ENCODE data around the gene ACTR1B.

DNA sequence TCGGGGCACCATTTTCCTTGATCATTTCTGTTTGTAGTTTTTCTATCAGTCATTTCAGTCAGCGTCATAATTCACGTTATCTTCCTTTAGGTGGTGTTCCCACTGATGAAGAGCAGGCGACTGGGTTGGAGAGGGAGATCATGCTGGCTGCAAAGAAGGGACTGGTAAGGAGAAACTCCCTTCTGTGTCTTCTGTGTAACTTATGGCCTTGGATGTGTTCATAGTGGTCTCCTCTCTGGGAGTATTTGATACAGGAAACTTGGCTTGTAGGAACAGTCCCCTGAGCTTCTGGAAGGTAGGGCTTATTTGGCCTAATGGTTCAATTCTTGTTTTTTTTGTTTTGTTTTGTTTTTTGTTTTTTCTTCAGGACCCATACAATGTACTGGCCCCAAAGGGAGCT, 16.9 kb downstream of the ACTR1B start:
- TF ChIP-seq, protein P1, sequence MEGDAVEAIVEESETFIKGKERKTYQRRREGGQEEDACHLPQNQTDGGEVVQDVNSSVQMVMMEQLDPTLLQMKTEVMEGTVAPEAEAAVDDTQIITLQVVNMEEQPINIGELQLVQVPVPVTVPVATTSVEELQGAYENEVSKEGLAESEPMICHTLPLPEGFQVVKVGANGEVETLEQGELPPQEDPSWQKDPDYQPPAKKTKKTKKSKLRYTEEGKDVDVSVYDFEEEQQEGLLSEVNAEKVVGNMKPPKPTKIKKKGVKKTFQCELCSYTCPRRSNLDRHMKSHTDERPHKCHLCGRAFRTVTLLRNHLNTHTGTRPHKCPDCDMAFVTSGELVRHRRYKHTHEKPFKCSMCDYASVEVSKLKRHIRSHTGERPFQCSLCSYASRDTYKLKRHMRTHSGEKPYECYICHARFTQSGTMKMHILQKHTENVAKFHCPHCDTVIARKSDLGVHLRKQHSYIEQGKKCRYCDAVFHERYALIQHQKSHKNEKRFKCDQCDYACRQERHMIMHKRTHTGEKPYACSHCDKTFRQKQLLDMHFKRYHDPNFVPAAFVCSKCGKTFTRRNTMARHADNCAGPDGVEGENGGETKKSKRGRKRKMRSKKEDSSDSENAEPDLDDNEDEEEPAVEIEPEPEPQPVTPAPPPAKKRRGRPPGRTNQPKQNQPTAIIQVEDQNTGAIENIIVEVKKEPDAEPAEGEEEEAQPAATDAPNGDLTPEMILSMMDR (IDR thresholded peaks at IDR 0.05; ENCODE audit: poor library complexity), result no peak
- no peak for TF ChIP-seq EZH2 (IDR thresholded peaks at IDR 0.05; ENCODE audit: borderline replicate concordance)
- TF ChIP-seq EZH2phosphoT487 (IDR thresholded peaks at IDR 0.05; ENCODE audit: low read depth, severe bottlenecking, unreplicated experiment), result no peak

All from hepatocyte (in vitro differentiated cells).